ENCODE results near the gene GALNT12.

DNA sequence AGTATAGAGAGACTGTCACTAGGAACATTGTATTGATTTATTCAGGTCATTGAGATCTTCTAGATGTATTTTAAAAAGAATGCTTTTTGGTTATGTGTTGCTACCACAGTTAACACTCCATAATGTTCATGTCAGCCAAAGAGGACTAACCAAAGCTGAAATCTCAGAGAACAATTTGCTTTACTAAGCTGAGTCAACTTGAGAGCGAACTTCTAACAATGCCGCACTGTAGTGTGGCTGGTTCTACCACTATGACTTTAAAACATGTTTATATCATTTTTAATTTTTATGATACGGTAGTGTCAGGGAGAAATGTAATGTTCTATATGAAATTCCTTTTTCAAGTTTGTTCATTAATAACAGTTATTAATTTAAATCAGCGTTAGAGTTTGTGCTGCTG, 42.1 kb downstream of the GALNT12 start:
- TF ChIP-seq, protein P1, sequence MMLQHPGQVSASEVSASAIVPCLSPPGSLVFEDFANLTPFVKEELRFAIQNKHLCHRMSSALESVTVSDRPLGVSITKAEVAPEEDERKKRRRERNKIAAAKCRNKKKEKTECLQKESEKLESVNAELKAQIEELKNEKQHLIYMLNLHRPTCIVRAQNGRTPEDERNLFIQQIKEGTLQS (IDR thresholded peaks at IDR 0.05): no peak
- no peak for TF ChIP-seq EGR1 (IDR thresholded peaks at IDR 0.05; ENCODE audit: low read depth in 2 of 2)
- TF ChIP-seq, protein P2, sequence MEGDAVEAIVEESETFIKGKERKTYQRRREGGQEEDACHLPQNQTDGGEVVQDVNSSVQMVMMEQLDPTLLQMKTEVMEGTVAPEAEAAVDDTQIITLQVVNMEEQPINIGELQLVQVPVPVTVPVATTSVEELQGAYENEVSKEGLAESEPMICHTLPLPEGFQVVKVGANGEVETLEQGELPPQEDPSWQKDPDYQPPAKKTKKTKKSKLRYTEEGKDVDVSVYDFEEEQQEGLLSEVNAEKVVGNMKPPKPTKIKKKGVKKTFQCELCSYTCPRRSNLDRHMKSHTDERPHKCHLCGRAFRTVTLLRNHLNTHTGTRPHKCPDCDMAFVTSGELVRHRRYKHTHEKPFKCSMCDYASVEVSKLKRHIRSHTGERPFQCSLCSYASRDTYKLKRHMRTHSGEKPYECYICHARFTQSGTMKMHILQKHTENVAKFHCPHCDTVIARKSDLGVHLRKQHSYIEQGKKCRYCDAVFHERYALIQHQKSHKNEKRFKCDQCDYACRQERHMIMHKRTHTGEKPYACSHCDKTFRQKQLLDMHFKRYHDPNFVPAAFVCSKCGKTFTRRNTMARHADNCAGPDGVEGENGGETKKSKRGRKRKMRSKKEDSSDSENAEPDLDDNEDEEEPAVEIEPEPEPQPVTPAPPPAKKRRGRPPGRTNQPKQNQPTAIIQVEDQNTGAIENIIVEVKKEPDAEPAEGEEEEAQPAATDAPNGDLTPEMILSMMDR (IDR thresholded peaks at IDR 0.05; ENCODE audit: low read depth, low read length, missing input control): no peak
- TF ChIP-seq, protein P3, sequence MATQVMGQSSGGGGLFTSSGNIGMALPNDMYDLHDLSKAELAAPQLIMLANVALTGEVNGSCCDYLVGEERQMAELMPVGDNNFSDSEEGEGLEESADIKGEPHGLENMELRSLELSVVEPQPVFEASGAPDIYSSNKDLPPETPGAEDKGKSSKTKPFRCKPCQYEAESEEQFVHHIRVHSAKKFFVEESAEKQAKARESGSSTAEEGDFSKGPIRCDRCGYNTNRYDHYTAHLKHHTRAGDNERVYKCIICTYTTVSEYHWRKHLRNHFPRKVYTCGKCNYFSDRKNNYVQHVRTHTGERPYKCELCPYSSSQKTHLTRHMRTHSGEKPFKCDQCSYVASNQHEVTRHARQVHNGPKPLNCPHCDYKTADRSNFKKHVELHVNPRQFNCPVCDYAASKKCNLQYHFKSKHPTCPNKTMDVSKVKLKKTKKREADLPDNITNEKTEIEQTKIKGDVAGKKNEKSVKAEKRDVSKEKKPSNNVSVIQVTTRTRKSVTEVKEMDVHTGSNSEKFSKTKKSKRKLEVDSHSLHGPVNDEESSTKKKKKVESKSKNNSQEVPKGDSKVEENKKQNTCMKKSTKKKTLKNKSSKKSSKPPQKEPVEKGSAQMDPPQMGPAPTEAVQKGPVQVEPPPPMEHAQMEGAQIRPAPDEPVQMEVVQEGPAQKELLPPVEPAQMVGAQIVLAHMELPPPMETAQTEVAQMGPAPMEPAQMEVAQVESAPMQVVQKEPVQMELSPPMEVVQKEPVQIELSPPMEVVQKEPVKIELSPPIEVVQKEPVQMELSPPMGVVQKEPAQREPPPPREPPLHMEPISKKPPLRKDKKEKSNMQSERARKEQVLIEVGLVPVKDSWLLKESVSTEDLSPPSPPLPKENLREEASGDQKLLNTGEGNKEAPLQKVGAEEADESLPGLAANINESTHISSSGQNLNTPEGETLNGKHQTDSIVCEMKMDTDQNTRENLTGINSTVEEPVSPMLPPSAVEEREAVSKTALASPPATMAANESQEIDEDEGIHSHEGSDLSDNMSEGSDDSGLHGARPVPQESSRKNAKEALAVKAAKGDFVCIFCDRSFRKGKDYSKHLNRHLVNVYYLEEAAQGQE (IDR thresholded peaks at IDR 0.05): no peak
- TF ChIP-seq RAD21 (IDR thresholded peaks at IDR 0.05): no peak
- TF ChIP-seq, protein P4, sequence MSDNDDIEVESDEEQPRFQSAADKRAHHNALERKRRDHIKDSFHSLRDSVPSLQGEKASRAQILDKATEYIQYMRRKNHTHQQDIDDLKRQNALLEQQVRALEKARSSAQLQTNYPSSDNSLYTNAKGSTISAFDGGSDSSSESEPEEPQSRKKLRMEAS (IDR thresholded peaks at IDR 0.05): no peak
- no peak for TF ChIP-seq FOXA1 (IDR thresholded peaks at IDR 0.05)
- TF ChIP-seq GABPA (IDR thresholded peaks at IDR 0.05 in 1 of 2, conservative IDR thresholded peaks at IDR 0.05 in 1 of 2): no peak
- no peak for TF ChIP-seq RXRA (IDR thresholded peaks at IDR 0.05)
- TF ChIP-seq, protein P5, sequence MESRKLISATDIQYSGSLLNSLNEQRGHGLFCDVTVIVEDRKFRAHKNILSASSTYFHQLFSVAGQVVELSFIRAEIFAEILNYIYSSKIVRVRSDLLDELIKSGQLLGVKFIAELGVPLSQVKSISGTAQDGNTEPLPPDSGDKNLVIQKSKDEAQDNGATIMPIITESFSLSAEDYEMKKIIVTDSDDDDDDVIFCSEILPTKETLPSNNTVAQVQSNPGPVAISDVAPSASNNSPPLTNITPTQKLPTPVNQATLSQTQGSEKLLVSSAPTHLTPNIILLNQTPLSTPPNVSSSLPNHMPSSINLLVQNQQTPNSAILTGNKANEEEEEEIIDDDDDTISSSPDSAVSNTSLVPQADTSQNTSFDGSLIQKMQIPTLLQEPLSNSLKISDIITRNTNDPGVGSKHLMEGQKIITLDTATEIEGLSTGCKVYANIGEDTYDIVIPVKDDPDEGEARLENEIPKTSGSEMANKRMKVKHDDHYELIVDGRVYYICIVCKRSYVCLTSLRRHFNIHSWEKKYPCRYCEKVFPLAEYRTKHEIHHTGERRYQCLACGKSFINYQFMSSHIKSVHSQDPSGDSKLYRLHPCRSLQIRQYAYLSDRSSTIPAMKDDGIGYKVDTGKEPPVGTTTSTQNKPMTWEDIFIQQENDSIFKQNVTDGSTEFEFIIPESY (IDR thresholded peaks at IDR 0.05): no peak
